Measurements from ENCODE around the gene ROR2. TPM values are rescaled to one million over a fixed set of nuclear protein-coding genes. Genes with fewer than 3 reads are reported as not detected.

Gene ROR2
- total RNA-seq, 1 experiment from 2014 or later = 0.68 TPM

DNA sequence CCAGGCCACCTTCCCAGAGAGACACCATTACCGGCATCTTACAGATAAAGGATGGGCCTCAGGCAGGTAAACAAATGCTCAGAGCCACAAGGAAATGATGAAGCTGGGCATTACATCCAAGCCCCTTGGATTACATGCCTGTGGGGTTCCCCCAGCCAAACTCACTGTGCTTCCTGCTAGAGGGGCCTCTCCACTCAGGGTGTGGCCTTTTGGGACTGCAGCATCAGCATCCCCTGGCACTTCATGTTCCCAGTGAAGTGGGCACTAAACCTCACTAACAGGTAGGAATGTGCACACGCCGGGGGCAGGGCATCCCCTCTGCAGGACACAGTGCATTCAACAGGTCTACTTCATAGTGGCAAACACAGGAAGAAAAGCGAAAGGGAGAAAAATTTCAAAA is 125.9 kb downstream of the ROR2 start:
- ChIA-PET CTCF (interaction anchor here (0.6 kb wide), 1 partner anchor 51 kb away, joined by 5 read pairs; no protein-coding TSS in a partner anchor), POLR2A (no interaction called here)
- no peak for DNase-seq
- no peaks in the 10 kb centered on the region for H3K36me3 Mint-ChIP-seq (ENCODE audit: insufficient read depth, unreplicated experiment)
- intact Hi-C loops (cut with micrococcal nuclease; ENCODE audit: unreplicated experiment) = no loop called here
- H3K4me3 ChIP-seq (ENCODE audit: low read depth, low read length) = no peak overlapping the region
- peaks cover 3% of the 10 kb centered on the region for H3K27me3 Mint-ChIP-seq (ENCODE audit: insufficient read depth, unreplicated experiment)
- no peaks in the 10 kb centered on the region for H3K4me1 Mint-ChIP-seq (ENCODE audit: low read depth, unreplicated experiment)
- H3K27me3 ChIP-seq (replicated peaks; ENCODE audit: control insufficient read depth, insufficient read depth, low read length) = no peaks in the 10 kb centered on the region
- no TSS peak for BruUV-seq (replicated peaks)
- H3K27ac Mint-ChIP-seq (ENCODE audit: unreplicated experiment) = no peak overlapping the region
- H3K4me1 ChIP-seq = no peaks in the 10 kb centered on the region
- TF ChIP-seq CTCF (IDR thresholded peaks at IDR 0.05; ENCODE audit: insufficient read depth in 1 of 2, low read depth in 1 of 2, low read length in 1 of 2, severe bottlenecking in 1 of 2, unreplicated experiment in 1 of 2) = no peak
- H3K9me3 Mint-ChIP-seq (ENCODE audit: unreplicated experiment) = no peaks in the 10 kb centered on the region
- no peak overlapping the region for H3K4me3 Mint-ChIP-seq (ENCODE audit: unreplicated experiment)
- no peaks in the 10 kb centered on the region for H3K9me3 ChIP-seq
- no peaks in the 10 kb centered on the region for H3K36me3 ChIP-seq (ENCODE audit: control insufficient read depth, insufficient read depth, low read length)

DNA sequence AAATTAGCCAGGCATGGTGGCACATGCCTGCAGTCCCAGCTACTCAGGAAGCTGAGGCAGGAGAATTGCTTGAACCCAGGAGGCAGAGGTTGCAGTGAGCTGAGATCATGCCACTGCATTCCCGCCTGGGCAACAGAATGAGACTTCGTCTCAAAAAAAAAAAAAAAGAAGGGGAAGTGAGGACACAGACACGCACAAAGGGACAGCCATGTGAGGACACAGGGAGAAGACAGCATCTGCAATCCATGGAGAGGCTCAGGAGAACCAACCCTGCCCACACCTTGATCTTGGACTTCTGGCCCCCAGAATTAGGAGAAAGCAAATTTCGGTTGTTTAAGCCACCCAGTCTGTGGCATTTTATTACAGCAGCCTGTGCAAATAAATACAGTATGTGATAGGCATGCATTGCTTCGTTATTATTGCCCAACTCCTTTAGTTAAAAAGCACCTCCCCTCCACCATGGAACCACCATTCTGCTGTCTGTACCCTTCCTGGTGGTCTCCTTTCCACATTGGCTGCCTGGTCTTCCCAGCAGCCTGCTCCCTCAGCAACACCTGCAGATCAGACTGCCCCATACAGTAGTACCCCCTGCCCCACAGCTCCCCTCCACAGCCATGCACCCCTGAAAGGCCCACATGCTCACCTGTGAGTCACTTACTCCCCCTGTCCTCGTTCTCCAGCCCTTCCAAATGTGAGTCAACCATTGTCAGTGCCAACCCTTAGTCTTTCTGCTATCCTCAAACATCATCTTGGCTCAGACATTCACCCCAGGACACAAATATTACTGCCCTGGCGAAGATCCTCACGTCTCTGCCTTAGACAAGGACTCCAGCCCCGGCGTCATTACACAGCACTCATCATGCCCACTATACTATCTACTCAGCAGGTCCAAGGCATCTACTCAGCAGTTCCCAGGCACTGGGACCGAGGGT is 128.8 kb downstream of the ROR2 start:
- DNase-seq = no peak
- Mint-ChIP-seq H3K36me3 (ENCODE audit: insufficient read depth, unreplicated experiment) (no peaks in the 10 kb centered on the region), H3K27ac (ENCODE audit: unreplicated experiment) (no peak overlapping the region), H3K4me3 (ENCODE audit: unreplicated experiment) (no peak overlapping the region), H3K4me1 (ENCODE audit: low read depth, unreplicated experiment) (no peaks in the 10 kb centered on the region), H3K27me3 (ENCODE audit: insufficient read depth, unreplicated experiment) (peaks cover 3% of the 10 kb centered on the region), H3K9me3 (ENCODE audit: unreplicated experiment) (no peaks in the 10 kb centered on the region)
- Histone ChIP-seq H3K9me3 (no peaks in the 10 kb centered on the region), H3K36me3 (ENCODE audit: control insufficient read depth, insufficient read depth, low read length) (no peaks in the 10 kb centered on the region), H3K4me3 (ENCODE audit: low read depth, low read length) (no peak overlapping the region), H3K4me1 (no peaks in the 10 kb centered on the region), H3K27me3 (replicated peaks; ENCODE audit: control insufficient read depth, insufficient read depth, low read length) (no peaks in the 10 kb centered on the region)
- CTCF ChIA-PET = no interaction called here
- intact Hi-C loops (cut with micrococcal nuclease; ENCODE audit: unreplicated experiment) = no loop called here
- BruUV-seq (replicated peaks) = no TSS peak
- POLR2A ChIA-PET = no interaction called here
- no peak for TF ChIP-seq CTCF (IDR thresholded peaks at IDR 0.05; ENCODE audit: insufficient read depth in 1 of 2, low read depth in 1 of 2, low read length in 1 of 2, severe bottlenecking in 1 of 2, unreplicated experiment in 1 of 2)

DNA sequence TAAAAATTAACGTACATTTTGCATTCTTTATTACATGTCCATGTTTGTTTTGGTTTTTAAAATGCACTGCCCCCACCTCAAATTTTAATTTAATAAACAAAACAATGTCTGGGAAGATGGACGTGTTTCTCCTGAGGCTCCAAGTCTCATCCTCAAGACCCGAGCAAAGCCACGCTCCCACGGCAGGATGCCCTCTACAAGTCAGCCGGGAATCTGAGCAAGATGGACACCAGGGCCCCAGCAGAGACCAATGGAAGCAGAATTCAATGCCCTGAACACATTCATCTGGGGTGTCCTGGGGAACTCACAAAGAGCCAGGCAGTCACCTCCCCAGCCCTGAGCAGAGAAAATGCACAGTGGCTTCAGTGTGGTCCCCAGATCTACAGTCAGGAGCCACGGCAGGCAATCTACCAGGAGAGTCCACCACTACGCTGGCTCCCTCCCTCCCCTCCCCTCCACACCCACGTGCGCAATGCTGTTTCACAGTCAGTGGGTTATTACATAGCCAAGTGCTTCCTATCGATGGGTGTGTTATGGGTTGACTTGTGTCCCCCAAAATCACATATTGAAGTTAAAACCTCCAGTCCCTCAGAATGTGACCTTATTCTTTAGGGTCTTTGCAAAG is 129.8 kb downstream of the ROR2 start:
- Mint-ChIP-seq H3K36me3 (ENCODE audit: insufficient read depth, unreplicated experiment) (no peaks in the 10 kb centered on the region), H3K27ac (ENCODE audit: unreplicated experiment) (no peak overlapping the region), H3K9me3 (ENCODE audit: unreplicated experiment) (no peaks in the 10 kb centered on the region), H3K4me1 (ENCODE audit: low read depth, unreplicated experiment) (no peaks in the 10 kb centered on the region), H3K4me3 (ENCODE audit: unreplicated experiment) (no peak overlapping the region), H3K27me3 (ENCODE audit: insufficient read depth, unreplicated experiment) (peaks cover 3% of the 10 kb centered on the region)
- no TSS peak for BruUV-seq (replicated peaks)
- no peaks in the 10 kb centered on the region for H3K9me3 ChIP-seq
- intact Hi-C loops (cut with micrococcal nuclease; ENCODE audit: unreplicated experiment) = no loop called here
- POLR2A ChIA-PET = no interaction called here
- no peaks in the 10 kb centered on the region for H3K27me3 ChIP-seq (replicated peaks; ENCODE audit: control insufficient read depth, insufficient read depth, low read length)
- CTCF ChIA-PET = no interaction called here
- H3K36me3 ChIP-seq (ENCODE audit: control insufficient read depth, insufficient read depth, low read length) = no peaks in the 10 kb centered on the region
- no peak for TF ChIP-seq CTCF (IDR thresholded peaks at IDR 0.05; ENCODE audit: insufficient read depth in 1 of 2, low read depth in 1 of 2, low read length in 1 of 2, severe bottlenecking in 1 of 2, unreplicated experiment in 1 of 2)
- H3K4me3 ChIP-seq (ENCODE audit: low read depth, low read length) = no peak overlapping the region
- no peak for DNase-seq
- no peaks in the 10 kb centered on the region for H3K4me1 ChIP-seq
